ENCODE data around the gene TLR8.
A peak's percentile ranks its signal among the peaks of the same experiment; 100 is the strongest.

TLR8 gene

DNA sequence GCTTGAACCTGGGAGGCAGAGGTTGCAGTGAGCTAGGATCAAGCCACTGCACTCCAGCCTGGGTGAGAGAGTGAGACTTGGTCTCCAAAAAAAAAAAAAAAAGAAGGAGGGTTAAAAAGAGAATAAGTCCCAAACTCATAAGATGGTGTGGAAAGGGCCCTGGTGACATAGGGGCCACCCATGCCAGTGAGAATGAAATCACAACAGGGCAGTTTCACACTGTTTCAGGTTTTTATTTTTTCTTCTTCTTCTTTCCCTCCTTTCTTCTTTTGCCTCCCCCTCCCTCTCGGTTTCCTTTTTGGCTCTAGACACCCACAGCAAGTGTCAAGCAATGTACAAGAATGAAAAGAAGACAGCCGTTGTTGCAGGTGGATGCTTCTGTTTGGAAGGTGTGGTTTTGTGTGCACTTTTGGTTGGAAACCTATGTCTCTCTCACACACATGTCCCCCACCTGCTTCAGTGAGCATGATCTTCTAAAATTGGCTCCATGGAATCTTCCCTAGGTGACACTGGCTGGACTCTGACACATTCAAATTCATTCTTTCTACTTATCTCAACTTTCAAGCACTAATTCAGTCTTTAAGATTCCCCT is 14.4 kb upstream of the TLR8 start:
- H3K27ac Mint-ChIP-seq = no peak overlapping the region
- H3K4me3 Mint-ChIP-seq = no peak overlapping the region
- no peaks in the 10 kb centered on the region for H3K4me1 Mint-ChIP-seq
- H3K9me3 Mint-ChIP-seq = peaks cover 38% of the 10 kb centered on the region
- H3K36me3 Mint-ChIP-seq (ENCODE audit: low read depth) = no peaks in the 10 kb centered on the region
- TF ChIP-seq CTCF (IDR thresholded peaks at IDR 0.05) = no peak
- DNase-seq = no peak
- peaks cover 11% of the 10 kb centered on the region for H3K27me3 Mint-ChIP-seq (ENCODE audit: low read depth, poor library complexity)

- no peak overlapping the region for H3K4me3 Mint-ChIP-seq
- H3K4me1 Mint-ChIP-seq = no peaks in the 10 kb centered on the region
- H3K27ac Mint-ChIP-seq = no peak overlapping the region
- H3K9me3 Mint-ChIP-seq = peaks cover 40% of the 10 kb centered on the region
- TF ChIP-seq CTCF (IDR thresholded peaks at IDR 0.05) = no peak
- no peak for DNase-seq
- peaks cover 11% of the 10 kb centered on the region for H3K27me3 Mint-ChIP-seq (ENCODE audit: low read depth, poor library complexity)
- H3K36me3 Mint-ChIP-seq (ENCODE audit: low read depth) = no peaks in the 10 kb centered on the region
Observed at GRCh38 chrX:12892716-12893115, 13.7 kb upstream of the TLR8 start.

DNA sequence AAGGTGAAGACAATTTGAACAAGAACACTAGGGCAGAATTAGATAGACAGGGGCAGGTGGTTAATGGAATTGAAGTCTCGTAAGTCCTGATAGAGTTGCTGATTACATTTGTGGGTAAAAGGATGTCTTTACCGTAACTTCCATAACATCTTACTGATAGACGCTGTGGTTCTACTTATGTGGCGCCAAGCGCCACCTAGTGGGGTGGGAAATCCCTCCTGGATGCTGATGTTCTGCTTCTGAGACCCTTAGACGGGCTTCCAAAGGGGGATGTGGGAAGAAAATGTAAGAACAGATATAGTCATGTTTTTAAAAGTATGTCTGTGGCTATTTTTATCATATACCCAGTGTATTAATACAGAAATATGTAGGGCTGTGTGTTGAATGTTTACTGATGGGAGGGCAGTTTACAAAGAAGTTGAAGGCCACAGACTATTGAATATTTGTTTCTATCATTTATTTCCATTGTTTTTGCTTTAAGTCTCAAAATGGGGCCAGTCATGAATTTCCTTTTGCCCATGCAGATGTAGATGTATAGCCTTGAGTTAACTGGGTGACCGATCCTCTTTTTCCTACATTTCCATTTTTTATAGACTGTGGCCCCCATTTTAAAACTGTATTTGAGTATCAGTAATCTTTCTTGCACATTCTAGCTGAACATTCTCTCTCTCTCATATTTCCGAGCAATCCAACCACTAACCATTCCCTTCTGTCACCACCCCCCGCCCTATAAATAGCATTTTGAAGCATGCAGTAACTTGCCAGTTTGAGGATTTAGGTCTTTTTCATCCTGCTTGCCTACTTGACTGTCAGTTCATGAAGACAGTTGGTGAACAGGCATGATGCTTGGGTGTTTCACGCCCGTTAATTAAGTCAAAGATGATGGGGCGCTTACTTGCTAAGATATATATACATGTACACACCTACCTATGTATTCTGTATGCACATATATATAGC is 12.1 kb upstream of the TLR8 start:
- Mint-ChIP-seq H3K4me1 (no peaks in the 10 kb centered on the region), H3K36me3 (ENCODE audit: low read depth) (no peaks in the 10 kb centered on the region), H3K27ac (no peak overlapping the region), H3K4me3 (no peak overlapping the region), H3K27me3 (ENCODE audit: low read depth, poor library complexity) (peaks cover 11% of the 10 kb centered on the region), H3K9me3 (peaks cover 41% of the 10 kb centered on the region)
- peak; percentile 49 for TF ChIP-seq CTCF (IDR thresholded peaks at IDR 0.05)
- DNase-seq = peak; percentile 29

DNA sequence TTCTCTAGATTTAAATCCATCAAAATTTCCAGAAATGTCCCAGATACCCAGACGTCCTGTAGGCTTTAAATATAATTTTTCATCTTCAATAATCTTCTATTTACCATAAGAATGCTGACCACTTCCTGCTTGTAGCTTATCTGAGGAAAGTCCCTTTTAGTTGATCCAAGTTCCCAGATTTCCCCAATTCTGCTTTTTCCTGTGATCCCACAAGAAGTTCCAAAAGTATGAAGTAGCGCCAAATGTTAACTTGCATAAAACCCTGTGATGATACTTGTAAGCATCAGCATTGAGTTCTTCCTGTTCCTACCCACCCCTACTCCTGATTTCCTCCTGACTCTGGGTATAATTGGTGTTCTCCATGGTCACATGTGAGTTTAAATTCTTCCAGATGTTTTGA is 10.6 kb upstream of the TLR8 start:
- Mint-ChIP-seq H3K4me3 (no peak overlapping the region), H3K27me3 (ENCODE audit: low read depth, poor library complexity) (peaks cover 14% of the 10 kb centered on the region), H3K9me3 (peaks cover 42% of the 10 kb centered on the region), H3K27ac (no peak overlapping the region), H3K4me1 (no peaks in the 10 kb centered on the region), H3K36me3 (ENCODE audit: low read depth) (no peaks in the 10 kb centered on the region)
- DNase-seq = no peak
- no peak for TF ChIP-seq CTCF (IDR thresholded peaks at IDR 0.05)

- no peaks in the 10 kb centered on the region for H3K36me3 Mint-ChIP-seq (ENCODE audit: low read depth)
Observed at GRCh38 chrX:12896935-12897334, 9.5 kb upstream of the TLR8 start.

More at GRCh38 chrX:12896935-12897334, 9.5 kb upstream of the TLR8 start:
- no peak for DNase-seq
- no peak for TF ChIP-seq CTCF (IDR thresholded peaks at IDR 0.05)
- Mint-ChIP-seq H3K27ac (no peak overlapping the region), H3K27me3 (ENCODE audit: low read depth, poor library complexity) (peaks cover 17% of the 10 kb centered on the region), H3K9me3 (peaks cover 41% of the 10 kb centered on the region), H3K4me1 (no peaks in the 10 kb centered on the region), H3K4me3 (no peak overlapping the region)

All from nephron progenitor cell (in vitro differentiated cells).